ENCODE measurements around the gene KAT6B.

DNA sequence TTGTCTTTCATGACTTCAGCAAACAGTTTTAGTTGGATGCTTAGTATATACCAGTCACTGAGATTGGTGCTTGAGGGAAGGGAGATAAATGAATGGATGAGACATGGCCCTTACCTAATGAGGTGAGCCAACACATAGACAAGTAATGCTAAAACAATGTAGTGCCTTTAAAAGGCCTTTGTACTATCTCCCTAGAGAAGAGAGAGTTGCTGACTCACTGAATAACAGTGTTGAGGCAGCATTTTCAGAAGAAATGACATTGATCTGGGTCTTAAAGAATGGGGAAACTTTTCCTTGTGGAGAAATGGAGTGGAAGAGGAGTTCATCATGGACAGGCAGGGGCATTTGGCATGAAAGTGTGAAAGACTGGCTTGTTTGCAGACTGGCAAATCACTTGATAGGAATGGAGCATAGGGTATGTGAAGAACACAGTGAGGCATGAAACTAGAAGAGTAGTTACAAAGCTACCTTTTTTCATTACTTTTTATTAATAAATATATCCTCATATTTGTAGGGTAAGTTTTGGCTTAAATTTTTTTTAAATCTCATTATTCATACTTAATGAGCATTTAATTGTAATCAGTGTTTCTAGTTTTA is 91.2 kb downstream of the KAT6B start:
- TF ChIP-seq, protein P1, sequence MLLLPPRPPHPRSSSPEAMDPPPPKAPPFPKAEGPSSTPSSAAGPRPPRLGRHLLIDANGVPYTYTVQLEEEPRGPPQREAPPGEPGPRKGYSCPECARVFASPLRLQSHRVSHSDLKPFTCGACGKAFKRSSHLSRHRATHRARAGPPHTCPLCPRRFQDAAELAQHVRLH (tag by site-specific recombination; IDR thresholded peaks at IDR 0.05), result no peak
- no peak for TF ChIP-seq ZNF416 (tag by site-specific recombination; IDR thresholded peaks at IDR 0.05)
- TF ChIP-seq, protein P2, sequence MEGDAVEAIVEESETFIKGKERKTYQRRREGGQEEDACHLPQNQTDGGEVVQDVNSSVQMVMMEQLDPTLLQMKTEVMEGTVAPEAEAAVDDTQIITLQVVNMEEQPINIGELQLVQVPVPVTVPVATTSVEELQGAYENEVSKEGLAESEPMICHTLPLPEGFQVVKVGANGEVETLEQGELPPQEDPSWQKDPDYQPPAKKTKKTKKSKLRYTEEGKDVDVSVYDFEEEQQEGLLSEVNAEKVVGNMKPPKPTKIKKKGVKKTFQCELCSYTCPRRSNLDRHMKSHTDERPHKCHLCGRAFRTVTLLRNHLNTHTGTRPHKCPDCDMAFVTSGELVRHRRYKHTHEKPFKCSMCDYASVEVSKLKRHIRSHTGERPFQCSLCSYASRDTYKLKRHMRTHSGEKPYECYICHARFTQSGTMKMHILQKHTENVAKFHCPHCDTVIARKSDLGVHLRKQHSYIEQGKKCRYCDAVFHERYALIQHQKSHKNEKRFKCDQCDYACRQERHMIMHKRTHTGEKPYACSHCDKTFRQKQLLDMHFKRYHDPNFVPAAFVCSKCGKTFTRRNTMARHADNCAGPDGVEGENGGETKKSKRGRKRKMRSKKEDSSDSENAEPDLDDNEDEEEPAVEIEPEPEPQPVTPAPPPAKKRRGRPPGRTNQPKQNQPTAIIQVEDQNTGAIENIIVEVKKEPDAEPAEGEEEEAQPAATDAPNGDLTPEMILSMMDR (tag by site-specific recombination; IDR thresholded peaks at IDR 0.05), result no peak

All from HEK293 (cell line).